ACHN (cell line): ENCODE data around the gene KRTAP19-7.

Source experiments
- DNase-seq: peaks from one replicate; pipeline ENCODE4 v3.0.0-alpha.2; 2015
- in situ Hi-C: cut with HindIII; loops from 2 replicates; pipeline ENCODE4 v1.10.0; 2017; ENCODE audit warnings: low sequenced_read_pairs, low pct_ligation_motif_present, low pct_unique_long_range_greater_than_20kb

KRTAP19-7 gene, protein sequence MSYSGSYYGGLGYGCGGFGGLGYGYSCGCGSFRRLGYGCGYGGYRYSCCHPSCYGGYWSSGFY

DNA sequence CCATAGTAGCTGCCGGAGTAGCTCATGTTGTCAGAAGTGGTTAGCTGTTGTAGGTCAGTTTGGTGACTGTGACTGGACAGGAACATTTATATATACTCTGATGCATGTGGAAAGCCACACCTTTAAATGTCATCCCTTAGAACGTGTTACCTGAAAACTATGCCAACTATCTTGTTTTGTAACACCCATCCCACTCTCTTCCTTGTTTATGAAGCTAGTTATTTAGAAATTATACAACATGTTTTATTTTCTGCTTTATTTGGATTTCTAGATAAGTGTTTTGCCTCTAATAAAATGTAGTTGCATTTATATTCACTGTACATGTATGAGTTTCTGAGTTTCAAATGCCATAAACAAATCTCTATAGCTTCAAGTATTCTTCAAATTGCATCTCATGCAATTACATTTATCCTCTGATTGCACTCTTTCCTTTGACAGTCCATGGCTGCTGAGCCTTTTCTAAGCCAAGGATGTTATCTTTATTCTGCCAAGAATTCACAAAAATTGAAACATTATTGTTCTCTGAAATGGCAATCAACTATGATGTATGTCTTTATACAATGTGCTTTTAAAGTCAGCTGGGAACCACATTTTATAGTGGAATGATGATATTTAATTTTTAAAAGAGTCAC is at the start of gene KRTAP19-7:
TSS of gene KRTAP19-7 (minus strand) at position 51 of the 632 bp plus-strand sequence. CDS start at position 26, 25 bp downstream.
- in situ Hi-C loops, result no loop called here
- DNase-seq, result no peak

DNA sequence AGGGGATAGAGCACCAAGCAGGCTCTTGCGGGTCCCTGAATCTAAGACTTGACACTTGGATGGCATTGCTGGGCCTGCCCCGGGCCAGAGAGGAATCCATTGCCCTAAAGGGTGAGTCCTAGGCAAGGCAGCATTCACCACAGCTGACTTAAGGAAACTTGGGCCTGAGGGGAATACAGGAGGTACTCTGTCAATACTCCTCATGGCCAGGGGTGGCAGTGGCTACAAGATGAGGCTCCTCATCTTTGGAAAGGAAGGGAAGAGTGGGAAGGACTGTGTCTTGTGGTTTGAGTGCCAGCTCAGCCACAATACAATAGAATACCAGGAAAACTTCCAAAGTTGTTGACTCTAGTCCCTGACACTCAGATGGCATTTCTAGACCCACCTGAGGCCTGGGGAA is 44.9 kb upstream of the KRTAP19-7 start:
- in situ Hi-C loops, result no loop called here
- no peak for DNase-seq

DNA sequence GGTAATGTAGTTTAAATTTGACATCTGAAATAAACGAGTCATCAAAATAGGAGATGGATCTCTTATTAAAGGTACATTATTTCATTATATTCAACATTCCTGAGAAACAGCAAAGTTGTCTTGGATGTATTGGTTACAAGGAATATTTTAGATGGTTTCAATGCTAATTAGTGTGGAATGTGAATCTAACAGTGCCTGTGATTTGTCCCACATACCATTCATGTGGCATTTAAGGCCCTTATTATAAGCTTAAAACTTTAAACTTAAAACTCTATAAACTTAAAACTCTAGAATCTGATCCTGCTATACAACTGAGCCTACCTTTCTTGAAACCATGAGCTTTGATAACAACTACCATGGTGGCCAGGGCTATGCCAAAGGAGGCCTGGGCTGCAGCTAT is 39.7 kb upstream of the KRTAP19-7 start, which contains the start of gene KRTAP22-1:
TSS of gene KRTAP22-1 (plus strand) at position 301 of the 400 bp plus-strand sequence.
- no peak for DNase-seq
- in situ Hi-C loops, result no loop called here

DNA sequence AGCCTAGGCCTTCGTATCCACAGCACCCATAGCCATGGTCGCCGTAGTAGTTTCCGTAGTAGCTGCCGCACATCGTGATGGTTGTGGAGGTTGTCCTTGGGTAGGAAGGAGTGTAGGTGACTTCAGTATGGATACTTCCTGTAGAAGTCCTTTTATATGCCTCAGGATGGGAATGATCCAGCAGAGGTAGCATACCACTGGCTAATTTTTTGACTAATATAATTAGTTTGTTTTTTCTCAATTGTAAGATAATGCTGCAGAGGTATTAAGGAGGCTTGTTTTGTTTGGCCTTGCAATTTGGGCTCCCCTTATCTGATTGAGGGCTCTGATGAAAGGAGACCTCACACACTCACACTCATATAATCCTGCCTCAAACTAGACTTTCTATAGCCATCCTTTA is 37.7 kb upstream of the KRTAP19-7 start, which contains the start of gene KRTAP6-2:
TSS of gene KRTAP6-2 (minus strand) at position 101 of the 400 bp plus-strand sequence. CDS start at position 73, 28 bp downstream.
- in situ Hi-C loops, result no loop called here
- DNase-seq, result no peak

DNA sequence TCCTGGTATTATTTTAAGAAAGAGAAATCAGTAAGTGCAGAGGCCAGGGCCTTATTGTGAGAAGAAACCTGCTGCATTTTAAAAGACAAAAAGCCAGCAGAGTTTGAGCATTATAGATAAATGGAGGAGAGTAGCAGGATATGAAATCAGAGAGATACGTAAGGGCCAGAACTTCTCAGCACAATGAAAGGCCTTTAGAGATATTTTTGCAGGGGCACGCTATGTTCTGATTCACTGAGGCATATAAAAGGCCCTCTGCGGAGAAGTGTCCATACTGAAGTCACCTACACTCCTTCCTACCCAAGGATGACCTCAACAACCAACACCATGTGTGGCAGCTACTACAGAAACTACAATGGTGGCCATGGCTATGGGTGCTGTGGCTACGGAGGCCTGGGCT is 31.0 kb upstream of the KRTAP19-7 start, which contains the start of gene KRTAP6-3:
TSS of gene KRTAP6-3 (plus strand) at position 301 of the 400 bp plus-strand sequence. CDS start at position 307, 6 bp downstream.
- in situ Hi-C loops, result no loop called here
- DNase-seq, result no peak

DNA sequence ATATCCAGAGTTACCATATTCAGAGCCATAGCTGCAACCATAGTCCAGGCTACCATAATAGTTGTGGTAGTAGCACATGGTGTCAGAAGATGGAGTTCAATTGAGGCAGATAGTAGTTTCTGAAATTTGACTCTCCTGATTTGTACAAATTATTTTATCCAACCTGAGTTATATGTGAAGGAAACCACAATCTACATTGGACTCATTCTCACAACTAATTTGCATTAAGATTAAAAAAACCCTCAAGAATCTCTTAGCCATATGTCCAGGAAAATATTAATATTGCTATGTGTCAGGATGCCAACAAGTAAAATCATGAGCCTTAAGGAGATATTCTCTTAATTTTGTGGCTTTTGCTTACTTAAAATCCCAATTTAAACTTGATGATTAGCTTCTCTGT is 29.2 kb upstream of the KRTAP19-7 start, which contains the start of gene KRTAP22-2:
TSS of gene KRTAP22-2 (minus strand) at position 101 of the 400 bp plus-strand sequence.
- no peak for DNase-seq
- in situ Hi-C loops, result no loop called here

DNA sequence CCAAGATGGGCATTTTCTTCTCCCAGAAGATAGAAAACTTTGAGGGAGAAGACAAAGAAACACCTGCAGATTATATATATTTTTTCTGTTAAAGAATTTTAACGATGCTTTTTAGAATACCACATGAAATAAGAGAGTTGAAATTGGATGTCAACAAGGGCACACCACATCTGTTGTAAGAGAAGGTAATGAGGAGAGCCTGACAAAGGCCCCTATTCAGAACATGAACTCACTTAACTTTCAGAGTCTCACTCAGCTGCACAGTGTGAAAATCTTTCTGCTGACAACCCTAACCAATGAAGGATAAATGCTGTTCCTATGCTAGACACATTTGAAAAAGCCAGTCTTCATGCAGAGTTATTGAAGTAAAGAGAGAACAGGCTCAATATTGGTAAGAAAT is 21.8 kb upstream of the KRTAP19-7 start:
- in situ Hi-C loops, result no loop called here
- no peak for DNase-seq

DNA sequence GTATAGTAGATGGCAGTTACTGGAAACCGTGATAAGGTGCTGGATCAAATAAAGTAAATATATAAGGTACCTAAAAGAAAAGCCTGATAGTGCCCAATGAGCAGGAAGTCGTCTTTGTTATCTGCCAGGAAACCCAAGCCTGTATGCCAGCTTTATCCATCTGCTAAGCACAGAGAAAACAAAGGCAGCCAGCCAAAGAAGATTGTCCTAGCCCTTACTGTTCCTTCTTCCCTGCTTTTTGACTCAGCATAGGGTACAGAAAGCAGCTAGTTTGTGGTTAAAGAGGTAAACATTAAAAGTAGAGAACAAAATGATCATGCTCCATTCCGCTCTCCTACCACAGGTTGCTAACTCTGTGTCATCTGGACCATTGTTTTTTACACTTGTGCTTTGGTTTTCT is 19.0 kb upstream of the KRTAP19-7 start:
- in situ Hi-C loops, result no loop called here
- no peak for DNase-seq

DNA sequence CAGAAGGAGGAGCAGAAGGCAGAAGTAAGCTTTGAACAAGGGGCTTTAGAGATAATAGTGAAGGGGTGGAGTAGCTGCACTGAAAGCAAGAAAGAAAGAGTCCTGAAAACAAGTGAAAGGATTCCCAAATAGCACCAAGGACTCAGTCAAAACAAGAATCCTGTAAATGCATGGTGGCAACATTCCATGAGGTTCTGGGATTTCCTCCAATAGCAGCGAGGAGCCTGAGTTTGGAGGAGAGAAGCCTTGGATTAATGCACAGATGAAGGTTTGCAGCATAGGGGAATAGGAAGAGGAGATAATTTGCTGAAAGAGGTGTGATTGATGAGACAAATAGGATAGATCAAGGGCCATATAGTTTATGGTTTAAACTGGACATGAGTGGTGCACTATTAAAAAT is 18.2 kb upstream of the KRTAP19-7 start:
- DNase-seq, result no peak
- in situ Hi-C loops, result no loop called here

DNA sequence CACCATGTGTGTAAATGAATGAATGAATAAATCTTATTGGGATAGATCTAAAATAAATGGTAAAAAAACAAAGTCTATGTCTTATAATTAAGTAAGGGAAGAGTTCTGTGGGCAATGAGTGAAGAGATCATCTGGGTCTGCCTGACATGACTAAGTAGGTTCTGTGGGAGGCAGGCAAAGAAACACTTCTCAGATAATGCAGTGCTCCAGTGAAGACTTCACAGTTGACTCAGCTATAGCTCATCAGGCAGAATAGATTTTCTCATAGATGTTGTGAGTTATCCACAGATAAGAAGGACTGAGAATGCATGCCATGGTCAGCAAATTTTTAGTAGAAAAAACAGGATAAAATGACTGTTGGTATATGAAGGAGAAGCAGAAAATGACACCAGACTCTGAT is 16.7 kb upstream of the KRTAP19-7 start:
- DNase-seq, result no peak

DNA sequence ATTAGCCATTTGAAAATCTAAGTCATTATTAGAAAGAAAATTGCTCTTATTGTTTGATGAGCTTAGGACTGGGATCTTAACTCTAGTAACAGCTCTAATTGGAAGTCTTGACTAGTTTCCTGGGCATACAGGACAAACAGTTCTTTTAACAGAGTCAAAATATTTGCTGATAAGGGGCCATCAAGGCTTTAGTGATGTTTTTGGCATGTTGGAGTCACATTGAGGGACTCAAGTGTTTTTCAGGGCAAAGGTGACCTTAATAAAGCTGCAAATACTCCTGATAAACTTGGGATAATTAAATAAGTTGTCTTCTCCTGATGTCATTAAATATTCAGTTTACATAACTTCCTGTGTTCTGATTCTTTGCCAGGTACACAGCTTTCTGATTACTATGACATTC is 6.5 kb upstream of the KRTAP19-7 start:
- DNase-seq, result no peak
- in situ Hi-C loops, result no loop called here

More for the DNA sequence above, 16.7 kb upstream of the KRTAP19-7 start:
- in situ Hi-C loops, result no loop called here

DNA sequence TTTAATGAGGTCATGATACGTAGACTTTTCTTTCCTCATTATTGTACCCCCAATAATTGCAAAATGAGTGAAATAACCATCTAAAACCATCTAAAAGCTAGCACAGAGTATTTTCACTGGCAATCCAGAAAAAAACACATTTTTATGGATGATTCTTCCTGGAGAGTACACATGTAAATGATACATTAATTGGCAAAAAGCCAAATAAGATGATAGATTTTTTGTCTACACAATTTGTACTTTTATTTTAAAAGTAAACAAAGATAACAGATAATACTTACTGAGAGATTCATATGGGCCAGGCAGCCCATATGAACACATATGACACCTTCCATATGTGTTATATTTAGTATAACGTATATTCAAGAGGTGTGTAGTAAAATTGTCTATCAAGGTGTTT is 2.5 kb upstream of the KRTAP19-7 start:
- in situ Hi-C loops, result no loop called here
- DNase-seq, result no peak

DNA sequence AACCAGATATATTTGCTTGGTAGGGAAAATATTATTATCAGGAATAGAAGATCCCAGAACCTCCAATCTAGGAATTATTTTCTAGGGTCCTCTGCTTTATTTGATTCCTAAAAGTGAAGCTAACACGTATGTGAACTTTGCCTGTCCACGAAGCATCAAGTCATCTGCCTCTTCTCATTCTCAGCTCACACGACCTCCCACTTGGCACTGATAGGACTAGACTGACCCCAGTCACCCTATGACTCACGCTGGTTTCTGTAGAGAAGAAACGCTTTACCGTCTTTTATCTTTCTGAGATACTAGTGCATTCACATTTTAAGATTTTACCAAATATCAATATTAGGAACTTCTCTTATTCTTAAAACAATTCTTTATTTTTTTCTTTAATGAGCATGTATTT is 2.0 kb upstream of the KRTAP19-7 start:
- no peak for DNase-seq
- in situ Hi-C loops, result no loop called here

DNA sequence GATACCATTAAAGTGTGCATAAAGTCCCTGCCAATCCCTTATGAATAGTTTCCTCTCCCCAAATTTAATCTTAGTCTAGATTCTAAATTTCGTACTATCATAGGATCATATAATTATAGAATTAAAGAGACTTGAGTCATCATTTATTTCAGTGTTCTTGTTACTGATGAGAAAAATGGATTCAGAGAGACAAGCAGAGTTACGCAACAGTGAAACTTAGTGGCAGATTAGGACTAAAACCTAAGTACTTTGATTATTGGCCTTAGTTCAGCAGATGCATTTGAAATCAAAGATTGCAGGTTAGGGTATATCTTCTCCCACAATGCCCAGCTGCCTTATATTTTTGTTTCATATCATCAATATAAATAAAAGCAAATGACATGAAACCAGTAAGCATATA is 843 bp upstream of the KRTAP19-7 start:
- DNase-seq, result no peak
- in situ Hi-C loops, result no loop called here

DNA sequence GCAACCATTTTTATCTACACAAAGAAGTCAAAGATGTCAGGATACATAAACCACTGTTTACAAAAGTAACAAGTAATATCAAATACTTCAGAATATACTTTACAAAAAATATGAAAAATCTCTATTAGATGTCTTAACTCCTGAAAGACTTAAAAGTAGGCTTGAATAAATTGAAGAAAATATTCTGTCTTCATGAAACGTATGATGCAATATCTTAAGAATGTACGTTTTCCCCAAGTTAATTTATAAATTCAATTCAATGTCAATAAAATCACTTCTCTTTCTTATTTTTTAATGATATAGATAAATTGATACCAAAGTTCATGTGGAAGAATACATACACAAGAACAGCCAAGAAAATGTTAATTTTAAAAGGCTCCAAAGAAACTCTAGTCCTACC is 6.0 kb downstream of the KRTAP19-7 start:
- no peak for DNase-seq
- in situ Hi-C loops, result no loop called here

DNA sequence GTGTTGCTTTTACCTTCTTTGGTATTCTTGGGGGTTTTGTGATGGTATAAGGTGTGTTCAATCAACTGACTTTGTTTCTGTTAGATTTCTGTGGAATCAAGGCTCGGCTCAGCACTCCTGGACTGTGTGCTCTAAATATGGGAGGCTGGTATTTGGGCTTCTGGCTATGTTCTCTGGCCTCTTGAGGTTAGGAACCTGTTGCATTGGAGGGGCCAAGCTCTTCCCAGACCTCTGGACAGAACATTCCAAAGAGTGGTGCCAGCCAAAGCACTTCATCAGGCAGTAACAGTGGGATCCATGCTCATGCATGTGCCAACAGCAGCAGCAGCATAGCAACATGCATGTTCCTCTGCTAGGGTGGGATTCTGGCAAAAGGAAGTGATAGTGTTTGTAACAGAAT is 8.3 kb downstream of the KRTAP19-7 start:
- in situ Hi-C loops, result no loop called here

DNA sequence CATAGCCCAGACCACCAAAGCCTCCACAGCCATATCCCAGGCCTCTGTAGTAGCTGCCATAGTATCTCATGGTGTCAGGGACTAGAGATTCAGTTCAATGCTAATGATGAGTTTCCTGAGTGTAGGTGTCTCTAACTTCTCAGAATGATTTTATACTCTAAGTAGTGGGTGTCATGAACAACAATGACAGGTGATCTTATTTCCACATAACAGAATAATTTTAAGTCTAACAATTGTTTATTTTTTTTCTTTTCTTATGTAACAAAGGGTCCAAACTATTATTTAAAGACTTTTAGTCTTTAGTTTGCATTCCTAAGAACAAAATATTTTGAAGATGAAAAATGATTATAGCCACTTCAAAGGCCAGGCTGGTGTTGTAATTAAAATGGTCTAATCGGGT is 19.4 kb downstream of the KRTAP19-7 start, which contains the start of gene KRTAP19-6:
TSS of gene KRTAP19-6 (minus strand) at position 101 of the 400 bp plus-strand sequence. CDS start at position 70, 31 bp downstream.
- no peak for DNase-seq
- in situ Hi-C loops, result no loop called here

More for the DNA sequence above, 8.3 kb downstream of the KRTAP19-7 start:
- DNase-seq, result no peak

DNA sequence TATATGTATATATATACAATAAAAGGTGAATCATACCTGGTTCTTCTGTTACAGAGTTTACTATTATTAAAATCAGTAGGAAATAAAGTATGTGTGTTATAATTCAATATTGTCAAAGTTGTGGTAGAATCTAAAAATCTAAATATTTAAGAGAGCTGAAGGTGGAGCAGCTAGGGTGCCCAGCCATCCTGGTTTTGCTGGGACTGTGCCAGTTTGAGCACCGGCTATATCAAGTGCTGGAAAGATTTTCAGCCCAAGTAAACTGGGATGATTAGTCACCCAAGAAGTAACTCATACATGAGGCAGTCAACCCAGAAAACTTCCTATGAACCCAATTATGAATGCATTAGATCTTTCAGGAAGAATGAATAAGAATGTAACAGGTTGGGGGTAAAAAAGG is 42.2 kb downstream of the KRTAP19-7 start:
- DNase-seq, result no peak
- in situ Hi-C loops, result no loop called here

DNA sequence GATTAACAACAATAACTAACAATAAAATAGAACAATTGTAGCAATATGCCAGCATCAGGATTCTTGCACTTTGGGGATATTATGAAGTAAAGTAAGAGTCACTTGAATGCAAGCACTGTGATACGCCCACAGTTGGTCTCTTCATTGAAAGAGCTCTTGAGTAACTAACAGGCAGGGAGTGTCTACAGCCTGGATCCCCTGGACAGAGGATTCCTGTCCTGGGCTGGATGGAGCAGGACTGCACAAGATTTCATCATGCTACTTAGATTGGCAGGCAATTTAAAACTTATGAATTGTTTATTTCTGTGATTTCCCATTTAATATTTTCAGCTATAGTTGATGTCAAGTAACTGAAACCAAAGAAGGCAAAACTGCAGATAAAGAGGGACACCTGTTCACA is 45.4 kb downstream of the KRTAP19-7 start:
- no peak for DNase-seq
- in situ Hi-C loops, result no loop called here
